Astrocyte of the cerebellum (primary cell): Measurements from ENCODE around the gene RAD51B.
"Not testable (repeated sequence)": the region's sequence is repeated elsewhere in the genome, so short reads cannot be mapped to it uniquely, and the experiment has no call there.

Source experiments
- DNase-seq: peaks from one replicate; pipeline ENCODE4 v3.0.0-alpha.2; 2011; ENCODE audit warnings: low read depth
- H3K4me3 ChIP-seq: 2 replicates; pipeline ENCODE4 v1.5.1; 2011; ENCODE audit warnings: mild to moderate bottlenecking, low read depth, low read length, moderate library complexity
- CTCF ChIP-seq: IDR thresholded peaks from 2 replicates; pipeline ENCODE4 v1.5.1; 2012; ENCODE audit warnings: low read length, low read depth, moderate library complexity, mild to moderate bottlenecking; ENCODE audit errors: missing control alignments
- in situ Hi-C: cut with HindIII; loops from 2 replicates; pipeline ENCODE4 v1.10.0; 2017; ENCODE audit warnings: low sequenced_read_pairs

The RAD51B gene

GRCh38 chr14:68760761-68761160, 941.2 kb downstream of the RAD51B start:
- in situ Hi-C loops: no loop called here
- TF ChIP-seq CTCF: no peak
- DNase-seq: no peak
- no peak overlapping the region for H3K4me3 ChIP-seq

GRCh38 chr14:68761391-68761790, 941.8 kb downstream of the RAD51B start:
- DNase-seq: no peak
- in situ Hi-C loops: no loop called here
- no peak for TF ChIP-seq CTCF
- no peak overlapping the region for H3K4me3 ChIP-seq

GRCh38 chr14:68762953-68763764, 943.6 kb downstream of the RAD51B start:
- DNase-seq: no peak
- in situ Hi-C loops: no loop called here
- H3K4me3 ChIP-seq: no peak overlapping the region
- TF ChIP-seq CTCF: no peak

GRCh38 chr14:68763843-68764242, 944.3 kb downstream of the RAD51B start:
- DNase-seq, H3K4me3 ChIP-seq, in situ Hi-C loops: not testable (repeated sequence)

- no peak for DNase-seq
- in situ Hi-C loops: no loop called here
- TF ChIP-seq CTCF: no peak
- H3K4me3 ChIP-seq: no peak overlapping the region
Observed at GRCh38 chr14:68766299-68767247, 947.0 kb downstream of the RAD51B start.

GRCh38 chr14:68767248-68767645, 947.7 kb downstream of the RAD51B start:
- no peak for TF ChIP-seq CTCF
- no peak overlapping the region for H3K4me3 ChIP-seq
- in situ Hi-C loops: no loop called here
- DNase-seq: no peak
